ENCODE data around the gene KRTAP21-2.

The KRTAP21-2 gene

DNA sequence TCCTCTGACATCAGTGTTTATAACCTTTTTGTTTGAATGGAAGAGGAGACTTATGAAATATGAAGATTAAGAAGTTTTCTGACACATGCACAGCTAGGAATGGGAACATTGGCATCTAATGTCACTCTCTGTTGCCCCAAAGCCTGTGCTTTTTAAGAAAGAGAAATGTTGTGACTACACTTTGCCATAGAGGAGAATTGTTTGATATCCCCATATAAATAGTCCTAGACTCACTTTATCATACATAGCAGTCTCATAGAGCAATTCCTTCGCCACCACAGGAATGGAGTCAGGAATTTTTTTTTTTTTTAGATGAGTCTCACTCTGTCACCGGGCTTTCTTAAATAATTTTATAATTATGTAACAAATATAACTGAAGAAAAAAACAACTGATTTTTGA lies 30.0 kb downstream of the KRTAP21-2 start:
- no peak for TF ChIP-seq TAF1 (IDR thresholded peaks at IDR 0.05; ENCODE audit: borderline replicate concordance, low read depth, low read length)
- no peak for TF ChIP-seq POLR2A (IDR thresholded peaks at IDR 0.05; ENCODE audit: low read depth, low read length)
- no peak for TF ChIP-seq POLR2AphosphoS5 (IDR thresholded peaks at IDR 0.05; ENCODE audit: low read depth, low read length)
- no peak for FAIRE-seq
- DNase-seq (ENCODE audit: insufficient read length): no peak

GRCh38 chr21:30714946-30715345 lies 32.1 kb downstream of the KRTAP21-2 start:
- no peak for DNase-seq (ENCODE audit: insufficient read length)
- TF ChIP-seq TAF1 (IDR thresholded peaks at IDR 0.05; ENCODE audit: borderline replicate concordance, low read depth, low read length): no peak
- no peak for TF ChIP-seq POLR2A (IDR thresholded peaks at IDR 0.05; ENCODE audit: low read depth, low read length)
- no peak for TF ChIP-seq POLR2AphosphoS5 (IDR thresholded peaks at IDR 0.05; ENCODE audit: low read depth, low read length)
- FAIRE-seq: no peak

- FAIRE-seq (no peak), DNase-seq (ENCODE audit: insufficient read length) (no peak)
These were observed 32.6 kb downstream of the KRTAP21-2 start for GRCh38 chr21:30714456-30714855.

GRCh38 chr21:30713766-30714165 lies 33.3 kb downstream of the KRTAP21-2 start:
- FAIRE-seq (no peak), DNase-seq (ENCODE audit: insufficient read length) (no peak)
- no peak for TF ChIP-seq POLR2A (IDR thresholded peaks at IDR 0.05; ENCODE audit: low read depth, low read length)
- no peak for TF ChIP-seq POLR2AphosphoS5 (IDR thresholded peaks at IDR 0.05; ENCODE audit: low read depth, low read length)
- TF ChIP-seq TAF1 (IDR thresholded peaks at IDR 0.05; ENCODE audit: borderline replicate concordance, low read depth, low read length): no peak

More at GRCh38 chr21:30714456-30714855, 32.6 kb downstream of the KRTAP21-2 start:
- TF ChIP-seq POLR2AphosphoS5 (IDR thresholded peaks at IDR 0.05; ENCODE audit: low read depth, low read length): no peak
- TF ChIP-seq TAF1 (IDR thresholded peaks at IDR 0.05; ENCODE audit: borderline replicate concordance, low read depth, low read length): no peak
- TF ChIP-seq POLR2A (IDR thresholded peaks at IDR 0.05; ENCODE audit: low read depth, low read length): no peak

DNA sequence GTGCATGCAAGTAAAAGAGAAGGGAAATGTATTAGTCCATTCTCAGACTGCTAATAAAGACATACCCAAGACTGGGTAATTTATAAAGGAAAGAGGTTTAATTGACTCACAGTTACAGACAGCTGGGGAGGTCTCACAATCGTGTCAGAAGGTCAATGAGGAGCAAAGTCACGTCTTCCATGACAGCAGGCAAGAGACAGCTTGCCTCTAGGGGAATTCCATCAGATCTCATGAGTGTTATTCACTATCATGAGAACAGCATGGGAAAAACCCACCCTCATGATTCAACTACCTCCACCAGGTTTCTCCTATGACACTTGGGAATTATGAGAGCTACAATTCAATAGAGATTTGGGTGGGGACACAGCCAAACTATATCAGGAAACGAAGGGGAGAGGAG lies 36.6 kb downstream of the KRTAP21-2 start:
- DNase-seq (ENCODE audit: insufficient read length) (no peak), FAIRE-seq (no peak)
- TF ChIP-seq TAF1 (IDR thresholded peaks at IDR 0.05; ENCODE audit: borderline replicate concordance, low read depth, low read length) (no peak), POLR2AphosphoS5 (IDR thresholded peaks at IDR 0.05; ENCODE audit: low read depth, low read length) (no peak), POLR2A (IDR thresholded peaks at IDR 0.05; ENCODE audit: low read depth, low read length) (no peak)

GRCh38 chr21:30707409-30707808 lies 39.6 kb downstream of the KRTAP21-2 start:
- no peak for TF ChIP-seq POLR2A (IDR thresholded peaks at IDR 0.05; ENCODE audit: low read depth, low read length)
- no peak for TF ChIP-seq TAF1 (IDR thresholded peaks at IDR 0.05; ENCODE audit: borderline replicate concordance, low read depth, low read length)
- no peak for TF ChIP-seq POLR2AphosphoS5 (IDR thresholded peaks at IDR 0.05; ENCODE audit: low read depth, low read length)
- FAIRE-seq (no peak), DNase-seq (ENCODE audit: insufficient read length) (no peak)
